Liver (tissue), 9 donors: ENCODE measurements around the gene CLN5. TPM values are rescaled to one million over a fixed set of nuclear protein-coding genes. Genes with fewer than 3 reads are reported as not detected.

Experiments
- DNase-seq: peaks from one replicate; pipeline ENCODE4 v3.0.0-alpha.2; 2017; ENCODE audit warnings: low spot score
- H3K27ac ChIP-seq, 2 donors: one replicate each; pipeline ENCODE4 v1.7.0; 2013; ENCODE audit warnings: inconsistent platforms in 2 of 2, low read length in 2 of 2, control low read depth in 1 of 2, low read depth in 1 of 2, mild to moderate bottlenecking in 1 of 2
- H3K27me3 ChIP-seq, 4 donors: one replicate each; pipeline versions ENCODE4 v1.6.1 to v1.7.0; 2013; ENCODE audit warnings: low read length in 3 of 4, inconsistent platforms in 1 of 4, mild to moderate bottlenecking in 1 of 4, moderate library complexity in 1 of 4; ENCODE audit not compliant: control insufficient read depth in 4 of 4, insufficient read depth in 4 of 4
- H3K36me3 ChIP-seq, 4 donors: one replicate each; pipeline versions ENCODE4 v1.6.1 to v1.7.0; 2013; ENCODE audit warnings: low read length in 3 of 4, mild to moderate bottlenecking in 3 of 4, low read depth in 1 of 4, moderate library complexity in 1 of 4; ENCODE audit not compliant: control insufficient read depth in 4 of 4, insufficient read depth in 3 of 4
- H3K4me1 ChIP-seq, 4 donors: one replicate each; pipeline versions ENCODE4 v1.6.1 to v1.7.0; 2013; ENCODE audit warnings: low read length in 3 of 4, mild to moderate bottlenecking in 3 of 4, moderate library complexity in 1 of 4; ENCODE audit not compliant: control insufficient read depth in 4 of 4, insufficient read depth in 4 of 4
- H3K4me3 ChIP-seq, 3 donors: one replicate each; pipeline versions ENCODE4 v1.6.1 to v1.7.0; 2013; ENCODE audit warnings: low read length in 3 of 3, control low read depth in 1 of 3, low read depth in 1 of 3, mild to moderate bottlenecking in 1 of 3
- H3K9ac ChIP-seq, 2 donors: one replicate each; pipeline ENCODE4 v1.7.0; 2013; ENCODE audit warnings: low read length in 2 of 2, mild to moderate bottlenecking in 2 of 2, moderate library complexity in 2 of 2, control low read depth in 1 of 2, low read depth in 1 of 2
- H3K9me3 ChIP-seq, 4 donors: one replicate each; pipeline versions ENCODE4 v1.6.1 to v1.7.0; 2013; ENCODE audit warnings: low read length in 3 of 4; ENCODE audit not compliant: control insufficient read depth in 4 of 4
- ATF3 ChIP-seq: IDR thresholded peaks from 2 replicates; pipeline ENCODE4 v1.6.1; 2016; ENCODE audit warnings: antibody characterized with exemption
- EGR1 ChIP-seq, 2 donors: IDR thresholded peaks; 2 replicates each; pipeline ENCODE4 v1.6.1; 2016 to 2018; ENCODE audit warnings: antibody characterized with exemption in 2 of 2, low read depth in 2 of 2
- FOXA1 ChIP-seq: IDR thresholded peaks from 2 replicates; pipeline ENCODE4 v1.6.1; 2016; ENCODE audit warnings: antibody characterized with exemption
- GABPA ChIP-seq, 2 donors: IDR thresholded peaks in 1 of 2; conservative IDR thresholded peaks in 1 of 2; 2 replicates each; pipeline ENCODE4 v1.6.1; 2016; ENCODE audit warnings: antibody characterized with exemption in 2 of 2, mild to moderate bottlenecking in 1 of 2, moderate library complexity in 1 of 2
- HNF4A ChIP-seq, 2 donors: conservative IDR thresholded peaks; 2 replicates each; pipeline ENCODE4 v1.6.1; 2016; ENCODE audit warnings: antibody characterized with exemption in 2 of 2, mild to moderate bottlenecking in 2 of 2
- HNF4G ChIP-seq: IDR thresholded peaks from 2 replicates; pipeline ENCODE4 v1.6.1; 2016; ENCODE audit warnings: antibody characterized with exemption
- JUND ChIP-seq, 2 donors: IDR thresholded peaks; 2 replicates each; pipeline ENCODE4 v1.6.1; 2016; ENCODE audit warnings: antibody characterized with exemption in 2 of 2
- MAX ChIP-seq: IDR thresholded peaks from 2 replicates; pipeline ENCODE4 v1.6.1; 2016; ENCODE audit warnings: antibody characterized with exemption
- RAD21 ChIP-seq, 2 donors: IDR thresholded peaks; 2 replicates each; pipeline ENCODE4 v1.6.1; 2016; ENCODE audit warnings: antibody characterized with exemption in 2 of 2, mild to moderate bottlenecking in 2 of 2
- REST ChIP-seq: IDR thresholded peaks from 2 replicates; pipeline ENCODE4 v1.6.1; 2016; ENCODE audit warnings: antibody characterized with exemption, mild to moderate bottlenecking
- RXRA ChIP-seq, 2 donors: IDR thresholded peaks; 2 replicates each; pipeline ENCODE4 v1.6.1; 2017 to 2018; ENCODE audit warnings: antibody characterized with exemption in 2 of 2, mild to moderate bottlenecking in 1 of 2
- SP1 ChIP-seq: IDR thresholded peaks from 2 replicates; pipeline ENCODE4 v1.6.1; 2018; ENCODE audit warnings: antibody characterized with exemption, mild to moderate bottlenecking
- TAF1 ChIP-seq: conservative IDR thresholded peaks from 2 replicates; pipeline ENCODE4 v1.6.1; 2016; ENCODE audit warnings: antibody characterized with exemption, mild to moderate bottlenecking
- WGBS: extraction: QIAGEN DNeasy Blood & Tissue Kit; methylation state at CpG from one replicate; pipeline ENCODE4 v1.1.7; 2013; 5-methylcytosine and 5-hydroxymethylcytosine counted together
- polyA plus RNA-seq, 2 donors: library from polyadenylated mRNA; stranded (reverse) in 1 of 2; unstranded in 1 of 2; fragments of 200-250 nt in 1 of 2; fragments of >200 nt in 1 of 2; fragmentation: Nextera tagmentation in 1 of 2; extraction: Ambion mirVana in 1 of 2; gene quantifications; one replicate each; pipeline versions ENCODE4 v1.2.1 to v1.2.3, GENCODE V29; 2013 to 2015
- total RNA-seq, 2 donors: library from RNA; depleted of rRNA; stranded (reverse); fragments of >200 nt; gene quantifications; one replicate each; pipeline ENCODE4 v1.2.3, GENCODE V29; 2014
- TF ChIP-seq, protein P1 (sequence below): fragments of 150-350 bp; IDR thresholded peaks from 2 replicates; pipeline ENCODE4 v1.5.1; 2017; ENCODE audit warnings: improper control_type of control experiment, low read depth, low read length; ENCODE audit not compliant: missing input control
- donor health status: healthy.
- donor health status: healthy.
- donor health status: healthy.
- donor health status: healthy.
- donor health status: healthy.

The CLN5 gene
- total and polyA plus RNA-seq, 4 donors = 11.6 to 18.2 (median 14.8) TPM

GRCh38 chr13:77016251-77016812, 24.5 kb downstream of the CLN5 start:
- TF ChIP-seq HNF4A (conservative IDR thresholded peaks at IDR 0.05) (no peak), TAF1 (no peak), RXRA (IDR thresholded peaks at IDR 0.05) (no peak), EGR1 (IDR thresholded peaks at IDR 0.05; ENCODE audit: low read depth in 2 of 2) (no peak), MAX (no peak), GABPA (IDR thresholded peaks at IDR 0.05 in 1 of 2, conservative IDR thresholded peaks at IDR 0.05 in 1 of 2) (no peak), ATF3 (no peak), REST (no peak), RAD21 (IDR thresholded peaks at IDR 0.05) (no peak)
- no peak for DNase-seq
- H3K36me3 ChIP-seq = peaks cover 6 to 48% (median 41%) of the 10 kb centered on the region in 4 donors
- no peaks in the 10 kb centered on the region for H3K9me3 ChIP-seq
- no peak overlapping the region for H3K4me3 ChIP-seq
- 92% methylated on average over 3 of the region's 3 CpGs for WGBS
- H3K27ac ChIP-seq = no peak overlapping the region
- peaks cover 0 to 4% (median 1%) of the 10 kb centered on the region in 4 donors for H3K4me1 ChIP-seq
- no peaks in the 10 kb centered on the region for H3K27me3 ChIP-seq
- no peak overlapping the region for H3K9ac ChIP-seq

DNA sequence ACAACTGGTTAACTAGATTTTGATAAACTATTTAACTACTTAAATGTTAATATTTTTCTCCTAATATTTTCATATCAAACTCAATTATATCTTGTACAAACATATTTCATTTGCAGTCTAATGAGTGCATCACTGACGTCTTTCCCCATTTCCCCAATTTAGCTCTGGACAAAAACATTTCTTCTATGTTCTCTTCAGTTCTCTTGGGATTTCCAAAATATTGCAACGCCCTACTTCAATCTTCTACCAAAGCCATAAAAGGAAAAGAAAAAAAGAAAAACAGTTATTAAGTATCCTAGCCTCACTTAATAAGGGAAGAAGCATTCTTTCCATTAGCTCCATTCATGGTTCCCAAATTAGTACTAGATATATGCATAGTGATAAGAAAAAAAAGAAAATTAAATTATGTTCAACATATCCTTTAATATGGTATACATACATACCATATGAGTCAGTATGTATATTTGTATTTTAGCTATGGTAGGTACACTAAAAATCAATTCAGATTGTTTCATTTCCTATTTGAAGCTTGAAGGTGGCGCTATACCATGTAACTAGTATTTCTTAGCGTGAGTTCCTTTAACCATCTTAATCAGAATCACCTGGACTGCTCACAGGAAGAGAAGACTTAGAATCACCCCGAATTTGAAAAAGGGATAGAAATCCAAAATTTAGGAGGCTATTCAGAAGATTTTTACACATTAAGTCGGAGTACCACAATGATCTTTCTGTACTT, 25.2 kb downstream of the CLN5 start:
- Histone ChIP-seq H3K36me3 (peaks cover 6 to 48% (median 36%) of the 10 kb centered on the region in 4 donors), H3K4me3 (no peak overlapping the region), H3K9ac (no peak overlapping the region), H3K9me3 (no peaks in the 10 kb centered on the region), H3K27ac (no peak overlapping the region), H3K27me3 (no peaks in the 10 kb centered on the region), H3K4me1 (peaks cover 0 to 4% (median 3%) of the 10 kb centered on the region in 4 donors)
- 94% methylated on average over 6 of the region's 6 CpGs for WGBS
- no peak for DNase-seq
- TF ChIP-seq HNF4A (conservative IDR thresholded peaks at IDR 0.05) (no peak), GABPA (IDR thresholded peaks at IDR 0.05 in 1 of 2, conservative IDR thresholded peaks at IDR 0.05 in 1 of 2) (no peak), REST (no peak), EGR1 (IDR thresholded peaks at IDR 0.05; ENCODE audit: low read depth in 2 of 2) (no peak), SP1 (no peak), JUND (IDR thresholded peaks at IDR 0.05) (no peak), FOXA1 (no peak), MAX (no peak), RAD21 (IDR thresholded peaks at IDR 0.05) (no peak), ATF3 (no peak), HNF4G (no peak)
- TF ChIP-seq, protein P1, sequence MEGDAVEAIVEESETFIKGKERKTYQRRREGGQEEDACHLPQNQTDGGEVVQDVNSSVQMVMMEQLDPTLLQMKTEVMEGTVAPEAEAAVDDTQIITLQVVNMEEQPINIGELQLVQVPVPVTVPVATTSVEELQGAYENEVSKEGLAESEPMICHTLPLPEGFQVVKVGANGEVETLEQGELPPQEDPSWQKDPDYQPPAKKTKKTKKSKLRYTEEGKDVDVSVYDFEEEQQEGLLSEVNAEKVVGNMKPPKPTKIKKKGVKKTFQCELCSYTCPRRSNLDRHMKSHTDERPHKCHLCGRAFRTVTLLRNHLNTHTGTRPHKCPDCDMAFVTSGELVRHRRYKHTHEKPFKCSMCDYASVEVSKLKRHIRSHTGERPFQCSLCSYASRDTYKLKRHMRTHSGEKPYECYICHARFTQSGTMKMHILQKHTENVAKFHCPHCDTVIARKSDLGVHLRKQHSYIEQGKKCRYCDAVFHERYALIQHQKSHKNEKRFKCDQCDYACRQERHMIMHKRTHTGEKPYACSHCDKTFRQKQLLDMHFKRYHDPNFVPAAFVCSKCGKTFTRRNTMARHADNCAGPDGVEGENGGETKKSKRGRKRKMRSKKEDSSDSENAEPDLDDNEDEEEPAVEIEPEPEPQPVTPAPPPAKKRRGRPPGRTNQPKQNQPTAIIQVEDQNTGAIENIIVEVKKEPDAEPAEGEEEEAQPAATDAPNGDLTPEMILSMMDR = no peak
